ENCODE data around the gene TBC1D2B.

DNA sequence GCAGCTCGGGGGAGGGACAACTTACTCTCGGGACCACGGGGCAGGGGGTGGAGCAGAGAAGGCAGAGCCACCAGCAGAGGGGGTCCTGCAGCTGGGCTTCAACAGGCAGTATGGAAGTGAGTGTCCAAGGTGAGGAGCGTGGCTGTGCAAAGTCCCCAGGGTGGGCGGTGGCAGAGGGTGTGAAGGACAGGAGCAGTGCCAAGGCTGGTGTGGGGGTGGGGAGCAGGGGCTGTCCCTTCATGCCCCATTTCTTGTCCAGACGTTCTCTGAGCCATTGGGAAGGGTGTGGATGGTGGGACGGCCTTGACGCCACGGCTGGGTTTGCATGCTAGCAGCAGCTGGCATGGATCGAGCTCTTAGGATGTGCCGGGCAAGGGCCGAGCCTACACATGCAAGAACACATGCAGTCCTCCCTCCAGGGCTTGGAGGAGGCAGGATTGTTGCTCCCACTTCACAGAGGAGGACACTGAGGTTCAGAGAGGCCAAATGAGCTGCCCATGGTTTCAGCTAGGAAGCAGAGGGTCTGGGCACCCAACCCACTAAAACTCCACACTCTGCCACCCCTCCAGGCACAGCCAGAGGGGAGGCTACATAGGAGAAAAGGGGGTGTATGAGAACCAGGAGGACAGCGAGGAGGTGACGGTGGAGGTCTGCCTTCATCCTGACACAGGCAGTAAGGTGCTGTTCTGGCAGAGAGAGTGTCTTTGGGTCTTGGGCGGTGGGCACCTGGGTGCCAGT, 93.6 kb downstream of the TBC1D2B start:
- TF ChIP-seq TAF1 (IDR thresholded peaks at IDR 0.05; ENCODE audit: borderline replicate concordance, insufficient read depth, low read length) (no peak), POLR2AphosphoS5 (IDR thresholded peaks at IDR 0.05; ENCODE audit: low read depth, low read length) (no peak), SIN3A (IDR thresholded peaks at IDR 0.05; ENCODE audit: borderline replicate concordance, insufficient read depth, low read length) (no peak), FOXP2 (optimal IDR thresholded peaks at IDR 0.05; ENCODE audit: borderline replicate concordance, extremely low read depth, extremely low read length, insufficient read depth) (no peak)
- TF ChIP-seq, protein P1, sequence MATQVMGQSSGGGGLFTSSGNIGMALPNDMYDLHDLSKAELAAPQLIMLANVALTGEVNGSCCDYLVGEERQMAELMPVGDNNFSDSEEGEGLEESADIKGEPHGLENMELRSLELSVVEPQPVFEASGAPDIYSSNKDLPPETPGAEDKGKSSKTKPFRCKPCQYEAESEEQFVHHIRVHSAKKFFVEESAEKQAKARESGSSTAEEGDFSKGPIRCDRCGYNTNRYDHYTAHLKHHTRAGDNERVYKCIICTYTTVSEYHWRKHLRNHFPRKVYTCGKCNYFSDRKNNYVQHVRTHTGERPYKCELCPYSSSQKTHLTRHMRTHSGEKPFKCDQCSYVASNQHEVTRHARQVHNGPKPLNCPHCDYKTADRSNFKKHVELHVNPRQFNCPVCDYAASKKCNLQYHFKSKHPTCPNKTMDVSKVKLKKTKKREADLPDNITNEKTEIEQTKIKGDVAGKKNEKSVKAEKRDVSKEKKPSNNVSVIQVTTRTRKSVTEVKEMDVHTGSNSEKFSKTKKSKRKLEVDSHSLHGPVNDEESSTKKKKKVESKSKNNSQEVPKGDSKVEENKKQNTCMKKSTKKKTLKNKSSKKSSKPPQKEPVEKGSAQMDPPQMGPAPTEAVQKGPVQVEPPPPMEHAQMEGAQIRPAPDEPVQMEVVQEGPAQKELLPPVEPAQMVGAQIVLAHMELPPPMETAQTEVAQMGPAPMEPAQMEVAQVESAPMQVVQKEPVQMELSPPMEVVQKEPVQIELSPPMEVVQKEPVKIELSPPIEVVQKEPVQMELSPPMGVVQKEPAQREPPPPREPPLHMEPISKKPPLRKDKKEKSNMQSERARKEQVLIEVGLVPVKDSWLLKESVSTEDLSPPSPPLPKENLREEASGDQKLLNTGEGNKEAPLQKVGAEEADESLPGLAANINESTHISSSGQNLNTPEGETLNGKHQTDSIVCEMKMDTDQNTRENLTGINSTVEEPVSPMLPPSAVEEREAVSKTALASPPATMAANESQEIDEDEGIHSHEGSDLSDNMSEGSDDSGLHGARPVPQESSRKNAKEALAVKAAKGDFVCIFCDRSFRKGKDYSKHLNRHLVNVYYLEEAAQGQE (IDR thresholded peaks at IDR 0.05; ENCODE audit: insufficient read depth in 1 of 2, low read depth in 2 of 2, low read length in 2 of 2), result no peak
